Measurements from ENCODE around the gene MS4A1. TPM values are rescaled to one million over a fixed set of nuclear protein-coding genes. Genes with fewer than 3 reads are reported as not detected.

Gene MS4A1
- total RNA-seq, 1 experiment from 2014 or later: not detected

- H3K27ac ChIP-seq (ENCODE audit: low read depth, low read length, poor library complexity, severe bottlenecking): no peak overlapping the region
- ChIA-PET POLR2A (ENCODE audit: low non-redundant PET) (no interaction called here), CTCF (no interaction called here)
- no peaks in the 10 kb centered on the region for H3K36me3 ChIP-seq (ENCODE audit: insufficient read depth, low read length, poor library complexity, severe bottlenecking)
- H3K4me1 ChIP-seq (ENCODE audit: insufficient read depth, low read length, poor library complexity, severe bottlenecking): no peaks in the 10 kb centered on the region
- H3K27me3 ChIP-seq (replicated peaks; ENCODE audit: insufficient read depth, low read depth, low read length, poor library complexity): no peaks in the 10 kb centered on the region
- H3K9me3 ChIP-seq (ENCODE audit: low read depth, low read length, poor library complexity, severe bottlenecking): no peaks in the 10 kb centered on the region
- intact Hi-C loops (cut with micrococcal nuclease; ENCODE audit: unreplicated experiment): no loop called here
- no peak for DNase-seq (ENCODE audit: low spot score)
- H3K4me3 ChIP-seq (ENCODE audit: low read depth, low read length, poor library complexity, severe bottlenecking): no peak overlapping the region
- no TSS peak for BruUV-seq (replicated peaks)
- no peak for TF ChIP-seq EZH2 (IDR thresholded peaks at IDR 0.05; ENCODE audit: borderline replicate concordance, low read depth, low read length, poor library complexity, severe bottlenecking)
Observed at GRCh38 chr11:60468829-60469228, 13.2 kb downstream of the MS4A1 start.

GRCh38 chr11:60469723-60470122 lies 14.1 kb downstream of the MS4A1 start:
- H3K4me3 ChIP-seq (ENCODE audit: low read depth, low read length, poor library complexity, severe bottlenecking): no peak overlapping the region
- H3K27ac ChIP-seq (ENCODE audit: low read depth, low read length, poor library complexity, severe bottlenecking): no peak overlapping the region
- no peak for DNase-seq (ENCODE audit: low spot score)
- CTCF ChIA-PET: no interaction called here
- intact Hi-C loops (cut with micrococcal nuclease; ENCODE audit: unreplicated experiment): no loop called here
- no peak for TF ChIP-seq EZH2 (IDR thresholded peaks at IDR 0.05; ENCODE audit: borderline replicate concordance, low read depth, low read length, poor library complexity, severe bottlenecking)
- TF ChIP-seq CTCF (conservative IDR thresholded peaks at IDR 0.05; ENCODE audit: low read depth, low read length): peak; percentile 28; the same call in 1 of the 2 replicates
- POLR2A ChIA-PET (ENCODE audit: low non-redundant PET): no interaction called here
- no TSS peak for BruUV-seq (replicated peaks)
- no peaks in the 10 kb centered on the region for H3K36me3 ChIP-seq (ENCODE audit: insufficient read depth, low read length, poor library complexity, severe bottlenecking)
- H3K4me1 ChIP-seq (ENCODE audit: insufficient read depth, low read length, poor library complexity, severe bottlenecking): no peaks in the 10 kb centered on the region
- no peaks in the 10 kb centered on the region for H3K27me3 ChIP-seq (replicated peaks; ENCODE audit: insufficient read depth, low read depth, low read length, poor library complexity)
- H3K9me3 ChIP-seq (ENCODE audit: low read depth, low read length, poor library complexity, severe bottlenecking): no peaks in the 10 kb centered on the region

GRCh38 chr11:60477035-60477445 lies 21.4 kb downstream of the MS4A1 start:
- Histone ChIP-seq H3K27ac (ENCODE audit: low read depth, low read length, poor library complexity, severe bottlenecking) (no peak overlapping the region), H3K27me3 (replicated peaks; ENCODE audit: insufficient read depth, low read depth, low read length, poor library complexity) (peaks cover 26% of the 10 kb centered on the region), H3K9me3 (ENCODE audit: low read depth, low read length, poor library complexity, severe bottlenecking) (no peaks in the 10 kb centered on the region), H3K36me3 (ENCODE audit: insufficient read depth, low read length, poor library complexity, severe bottlenecking) (no peaks in the 10 kb centered on the region), H3K4me3 (ENCODE audit: low read depth, low read length, poor library complexity, severe bottlenecking) (no peak overlapping the region), H3K4me1 (ENCODE audit: insufficient read depth, low read length, poor library complexity, severe bottlenecking) (no peaks in the 10 kb centered on the region)
- CTCF ChIA-PET: interaction anchor here (0.6 kb wide), 1 partner anchor 411 kb away, joined by 4 read pairs; no protein-coding TSS in a partner anchor
- no peak for DNase-seq (ENCODE audit: low spot score)
- intact Hi-C loops (cut with micrococcal nuclease; ENCODE audit: unreplicated experiment): no loop called here
- TF ChIP-seq CTCF (conservative IDR thresholded peaks at IDR 0.05; ENCODE audit: low read depth, low read length) (no peak), EZH2 (IDR thresholded peaks at IDR 0.05; ENCODE audit: borderline replicate concordance, low read depth, low read length, poor library complexity, severe bottlenecking) (no peak)
- BruUV-seq (replicated peaks): no TSS peak
- POLR2A ChIA-PET (ENCODE audit: low non-redundant PET): interaction anchor here (0.6 kb wide), 1 partner anchor 51 kb away, joined by 7 read pairs; no protein-coding TSS in a partner anchor

- Histone ChIP-seq H3K27ac (ENCODE audit: low read depth, low read length, poor library complexity, severe bottlenecking) (no peak overlapping the region), H3K4me3 (ENCODE audit: low read depth, low read length, poor library complexity, severe bottlenecking) (no peak overlapping the region), H3K36me3 (ENCODE audit: insufficient read depth, low read length, poor library complexity, severe bottlenecking) (no peaks in the 10 kb centered on the region), H3K4me1 (ENCODE audit: insufficient read depth, low read length, poor library complexity, severe bottlenecking) (no peaks in the 10 kb centered on the region), H3K27me3 (replicated peaks; ENCODE audit: insufficient read depth, low read depth, low read length, poor library complexity) (peaks cover 16% of the 10 kb centered on the region), H3K9me3 (ENCODE audit: low read depth, low read length, poor library complexity, severe bottlenecking) (no peaks in the 10 kb centered on the region)
- no peak for TF ChIP-seq EZH2 (IDR thresholded peaks at IDR 0.05; ENCODE audit: borderline replicate concordance, low read depth, low read length, poor library complexity, severe bottlenecking)
- TF ChIP-seq CTCF (conservative IDR thresholded peaks at IDR 0.05; ENCODE audit: low read depth, low read length): no peak
- no peak for DNase-seq (ENCODE audit: low spot score)
- POLR2A ChIA-PET (ENCODE audit: low non-redundant PET): no interaction called here
- no TSS peak for BruUV-seq (replicated peaks)
- intact Hi-C loops (cut with micrococcal nuclease; ENCODE audit: unreplicated experiment): no loop called here
- CTCF ChIA-PET: no interaction called here
Observed at GRCh38 chr11:60482361-60482760, 26.7 kb downstream of the MS4A1 start.
